Motor neuron (in vitro differentiated cells): ENCODE data around the gene HSD17B2. TPM values are rescaled to one million over a fixed set of nuclear protein-coding genes. Genes with fewer than 3 reads are reported as not detected.
"Not testable (repeated sequence)": the region's sequence is repeated elsewhere in the genome, so short reads cannot be mapped to it uniquely, and the experiment has no call there.

Experiments
- ATAC-seq, 8 experiments: fragments of 200-7000 bp; cut with Tn5 transposase; replicated peaks in 6 of 8; 2 replicates each; pipeline ENCODE4 v1.8.0; 2021; ENCODE audit warnings: mild to moderate bottlenecking in 8 of 8, moderate library complexity in 8 of 8
- H3K27ac ChIP-seq, 2 donors: fragments of 250-450 bp; sonication (Bioruptor Pico); 2 replicates each; pipeline ENCODE4 v1.9.0; 2021; ENCODE audit warnings: antibody characterized with exemption in 2 of 2, mild to moderate bottlenecking in 2 of 2, moderate library complexity in 1 of 2
- H3K4me1 ChIP-seq, 2 donors: fragments of 250-450 bp; sonication (Bioruptor Pico); replicated peaks in 1 of 2; 2 replicates each; pipeline ENCODE4 v1.6.1; 2021; ENCODE audit warnings: antibody characterized with exemption in 2 of 2, mild to moderate bottlenecking in 2 of 2, moderate library complexity in 1 of 2
- H3K4me3 ChIP-seq, 5 donors: fragments of 250-450 bp; sonication (Bioruptor Pico); 2 replicates each; pipeline ENCODE4 v1.9.0; 2021; ENCODE audit warnings: antibody characterized with exemption in 5 of 5, mild to moderate bottlenecking in 5 of 5, moderate library complexity in 4 of 5
- WGBS, 10 experiments: fragments of 450-650 bp; shearing (Covaris generic); methylation state at CpG; one replicate each; pipeline ENCODE4 v1.0.0; 2022; 5-methylcytosine and 5-hydroxymethylcytosine counted together
- in situ Hi-C, 9 experiments: fragments of 400-800 bp; cut with MboI; loops; one replicate each; pipeline ENCODE4 v1.15.0; 2021; ENCODE audit warnings: low sequenced_read_pairs in 9 of 9, low pct_unique_long_range_greater_than_20kb in 2 of 9; ENCODE audit not compliant: unreplicated experiment in 9 of 9
- total RNA-seq, 8 experiments: library from RNA; unstranded; fragments of 300-600 nt; gene quantifications; 2 replicates each; pipeline versions ENCODE4 v1.2.3 to v1.2.4, GENCODE V29; 2022

The HSD17B2 gene
- total RNA-seq, 8 experiments from 2014 or later, result 0.11 to 0.95 (median 0.24) TPM

DNA sequence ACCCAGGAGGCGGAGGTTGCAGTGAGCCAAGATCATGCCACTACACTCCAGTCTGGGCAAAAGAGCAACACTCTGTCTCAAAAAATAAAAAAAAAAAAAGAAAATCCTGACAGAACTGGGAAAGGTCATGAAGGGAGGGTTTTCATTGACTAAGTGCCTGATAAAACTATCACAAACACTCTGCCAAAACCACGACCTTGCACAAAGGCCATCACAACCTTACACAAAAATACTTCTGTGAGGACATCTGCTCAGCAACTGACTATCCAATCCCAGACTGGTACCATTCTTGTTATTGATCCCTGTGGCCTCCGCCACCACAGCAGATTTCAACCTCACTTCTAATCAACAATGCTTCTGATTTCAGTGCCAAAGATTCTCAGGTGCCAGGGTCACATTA, 94.8 kb downstream of the HSD17B2 start:
- Histone ChIP-seq H3K4me1 (peaks cover 0 to 3% of the 10 kb centered on the region in 2 donors), H3K27ac (no peak overlapping the region), H3K4me3 (no peak overlapping the region)
- no peak for ATAC-seq
- in situ Hi-C loops, result no loop called here
- 86 to 100% (median 92%) methylated on average over 1 to 3 of the region's 3 CpGs; no CpG with 5 or more reads in 5 of the 10 experiments for WGBS, 10 experiments

DNA sequence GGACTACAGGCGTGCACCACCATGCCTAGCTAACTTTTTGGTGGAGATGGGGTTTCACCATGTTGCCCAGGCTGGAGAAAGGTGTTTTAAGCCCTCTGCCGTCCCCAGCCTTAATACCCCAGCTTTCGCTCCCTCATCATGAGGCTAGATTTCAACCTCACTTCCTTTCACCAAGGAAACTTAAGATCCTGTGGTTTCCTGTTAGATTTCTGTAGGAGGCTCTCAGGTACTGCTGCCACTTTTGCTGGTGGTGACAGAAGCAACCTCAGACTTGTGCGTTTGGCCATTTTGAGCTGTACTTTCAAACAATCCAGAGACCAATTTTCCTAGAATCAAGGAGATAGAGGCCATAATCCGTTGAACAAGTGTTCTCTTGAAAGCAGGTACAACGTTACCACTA, 98.7 kb downstream of the HSD17B2 start:
- peaks cover 5% of the 10 kb centered on the region in 2 donors for H3K4me1 ChIP-seq
- WGBS, 10 experiments, result 67 to 100% (median 93%) methylated on average over 2 to 6 of the region's 6 CpGs
- no peak overlapping the region for H3K4me3 ChIP-seq
- ATAC-seq, result no peak
- in situ Hi-C loops, result no loop called here
- H3K27ac ChIP-seq, result no peak overlapping the region

DNA sequence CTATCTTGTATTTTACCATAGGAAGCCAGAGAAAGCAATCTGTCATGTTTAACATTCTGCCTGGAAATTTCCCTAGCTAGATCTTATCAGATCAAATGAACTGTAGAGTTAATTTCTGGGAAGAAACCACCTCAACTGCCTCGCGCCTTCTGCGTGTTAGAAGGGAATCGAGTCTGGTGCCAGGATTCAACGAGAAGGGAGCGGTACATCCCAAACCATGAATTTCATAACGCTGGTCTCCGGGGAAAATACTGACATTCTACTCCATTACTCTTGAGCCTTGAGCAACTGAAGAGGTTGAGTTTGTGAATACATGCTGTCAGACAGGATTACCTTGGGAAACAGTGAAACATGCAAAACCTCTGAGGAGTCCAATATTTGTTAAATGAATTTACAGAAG, 99.8 kb downstream of the HSD17B2 start:
- in situ Hi-C loops, result no loop called here
- no peak overlapping the region for H3K27ac ChIP-seq
- peaks cover 11% of the 10 kb centered on the region in 2 donors for H3K4me1 ChIP-seq
- WGBS, 10 experiments, result 94 to 100% (median 100%) methylated on average over 2 to 8 of the region's 8 CpGs; no CpG with 5 or more reads in 3 of the 10 experiments
- H3K4me3 ChIP-seq, result no peak overlapping the region
- ATAC-seq, result no peak

DNA sequence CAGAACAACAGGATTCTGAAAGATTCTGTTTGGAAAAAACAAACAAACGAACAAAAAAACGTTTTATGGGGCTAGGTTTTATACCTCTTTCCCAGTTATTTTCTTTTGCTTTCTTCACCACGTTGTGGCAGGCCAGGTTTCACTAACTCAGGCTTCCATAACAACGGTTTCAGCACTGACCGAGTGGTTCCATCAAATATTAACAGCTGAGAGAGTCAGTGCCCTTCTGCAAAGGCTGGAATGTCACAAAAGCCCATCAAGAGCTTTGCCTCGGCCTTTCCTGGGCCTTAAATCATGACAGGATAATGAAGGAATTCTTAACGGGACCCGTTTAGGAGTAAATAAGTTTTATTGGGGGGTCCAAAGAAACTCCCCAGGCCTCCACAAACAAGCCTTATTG, 100.8 kb downstream of the HSD17B2 start:
- no peak overlapping the region for H3K4me3 ChIP-seq
- in situ Hi-C loops, result no loop called here
- no peak for ATAC-seq
- no peak overlapping the region for H3K27ac ChIP-seq
- WGBS, 10 experiments, result 34 to 100% (median 51%) methylated on average over 1 to 8 of the region's 8 CpGs
- H3K4me1 ChIP-seq, result peaks cover 11% of the 10 kb centered on the region in 2 donors

DNA sequence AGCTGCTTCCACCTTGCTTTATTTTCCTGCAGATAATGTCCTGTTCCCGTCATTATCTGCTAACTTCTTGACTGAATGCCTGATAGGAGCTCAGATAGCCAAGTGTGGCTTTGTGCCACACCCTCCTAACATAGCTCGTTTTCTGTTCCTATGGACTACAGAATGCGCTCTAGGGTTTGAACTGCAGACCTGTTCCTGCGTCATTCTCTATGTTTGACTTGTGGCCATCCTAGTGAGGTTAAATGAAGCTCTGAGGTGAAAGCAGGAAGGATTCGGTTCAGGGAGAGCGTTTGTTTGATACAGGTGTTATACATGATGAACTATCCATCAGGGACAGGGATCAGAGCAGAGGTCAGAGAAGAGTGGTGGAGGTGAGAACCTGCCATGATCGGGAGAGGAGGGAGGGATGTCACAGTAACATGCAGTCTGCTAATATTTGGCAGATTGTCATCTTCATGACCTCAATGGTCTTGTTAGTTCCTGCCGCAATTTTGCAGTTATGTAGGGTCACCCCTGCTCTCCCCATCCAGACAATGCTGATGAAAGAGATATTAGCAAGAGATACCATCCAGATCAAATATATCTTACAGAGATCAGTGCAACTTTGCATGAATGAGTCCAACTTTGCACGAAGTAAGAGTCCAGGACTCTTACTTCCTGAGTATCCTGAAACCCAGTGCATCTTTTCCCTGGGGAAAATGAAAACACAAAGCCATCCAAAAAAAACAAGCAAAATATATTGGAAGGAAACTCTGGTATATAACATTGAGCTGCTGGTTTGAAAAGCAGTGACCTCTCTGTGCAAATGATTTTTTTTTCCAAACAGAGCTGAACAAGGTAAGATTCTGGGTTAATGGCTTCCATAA, 102.1 kb downstream of the HSD17B2 start:
- 50 to 100% (median 94%) methylated on average over 1 to 9 of the region's 9 CpGs for WGBS, 10 experiments
- H3K4me1 ChIP-seq, result peaks cover 11% of the 10 kb centered on the region in 2 donors

DNA sequence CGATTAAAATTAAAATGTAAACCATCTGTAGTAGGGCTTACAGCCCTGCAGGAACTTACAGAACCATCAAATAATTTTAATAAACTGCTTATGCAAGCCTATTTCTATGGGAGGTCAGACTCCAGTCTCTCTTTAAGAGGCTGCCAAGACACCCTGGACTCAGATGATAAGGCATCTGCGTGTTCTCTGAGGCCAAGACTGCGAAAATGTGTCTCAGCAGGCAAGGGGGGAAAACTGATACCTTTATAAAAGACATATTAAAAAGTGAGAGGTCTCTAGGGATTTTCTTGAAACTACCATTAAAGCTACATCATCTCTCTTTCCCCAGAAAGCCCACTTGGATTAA, 102.7 kb downstream of the HSD17B2 start:
- 82 to 100% (median 100%) methylated on average over 1 to 3 of the region's 3 CpGs; no CpG with 5 or more reads in 2 of the 10 experiments for WGBS, 10 experiments
- no peak for ATAC-seq
- Histone ChIP-seq H3K4me1 (peaks cover 11% of the 10 kb centered on the region in 2 donors), H3K27ac (no peak overlapping the region), H3K4me3 (no peak overlapping the region)
- in situ Hi-C loops, result no loop called here

More for the DNA sequence above, 102.1 kb downstream of the HSD17B2 start:
- H3K4me3 ChIP-seq, result no peak overlapping the region
- in situ Hi-C loops, result no loop called here
- ATAC-seq, result no peak
- H3K27ac ChIP-seq, result no peak overlapping the region

DNA sequence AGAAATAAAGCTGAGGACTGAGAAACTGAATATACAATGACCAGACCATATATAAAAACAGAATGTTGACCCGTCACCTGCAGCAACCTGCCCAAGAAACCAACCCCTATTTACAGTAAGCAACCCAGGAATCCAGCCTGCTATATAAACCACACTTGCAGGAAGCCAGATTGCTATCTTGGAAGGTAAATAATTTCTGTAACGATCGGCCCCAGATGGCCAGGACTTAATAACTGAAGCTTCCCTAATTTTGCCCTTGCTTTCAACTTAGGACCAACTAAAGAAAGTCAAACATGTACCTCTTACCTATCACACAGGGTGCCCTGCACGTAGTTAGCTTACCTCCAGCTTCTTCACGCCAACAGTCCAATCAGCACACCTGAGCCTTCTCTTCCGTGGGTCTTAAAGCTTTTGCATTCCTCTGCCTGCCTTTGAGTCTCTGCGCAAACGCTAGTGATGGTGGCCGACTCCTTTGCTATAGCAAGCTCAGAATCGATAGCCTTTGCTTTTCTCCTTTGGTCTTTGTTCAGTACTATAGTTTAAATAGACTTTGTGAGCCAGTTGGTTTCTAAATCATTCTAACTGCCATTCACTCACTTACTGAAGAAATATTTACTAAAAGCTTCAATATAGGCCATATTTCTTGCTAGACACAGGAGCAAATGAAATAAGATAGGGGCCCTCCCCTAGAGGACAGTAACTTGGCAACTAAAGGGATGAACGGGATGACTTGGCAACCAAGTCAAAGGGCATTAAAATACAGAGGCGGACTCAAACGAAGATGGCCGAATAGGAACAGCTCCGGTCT, 103.6 kb downstream of the HSD17B2 start:
- Histone ChIP-seq H3K4me3 (peak overlapping the region in 3 of 5 donors; percentile 24 to 33 (median 29)), H3K4me1 (peaks cover 11% of the 10 kb centered on the region in 2 donors), H3K27ac (peak overlapping the region; percentile 19 to 79)
- 19 to 100% (median 87%) methylated on average over 1 to 10 of the region's 15 CpGs for WGBS, 10 experiments
- ATAC-seq, result peak in 5 of 8 experiments; percentile 59 to 95 (median 72)
- in situ Hi-C loops, result no loop called here

DNA sequence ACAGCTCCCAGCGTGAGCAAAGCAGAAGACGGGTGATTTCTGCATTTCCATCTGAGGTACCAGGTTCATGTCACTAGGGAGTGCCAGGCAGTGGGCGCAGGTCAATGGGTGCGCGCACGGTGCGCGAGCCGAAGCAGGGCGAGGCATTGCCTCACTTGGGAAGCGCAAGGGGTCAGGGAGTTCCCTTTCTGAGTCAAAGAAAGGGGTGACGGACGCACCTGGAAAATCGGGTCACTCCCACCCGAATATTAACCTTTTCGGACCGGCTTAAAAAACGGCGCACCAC, 104.2 kb downstream of the HSD17B2 start:
- in situ Hi-C loops, ATAC-seq: not testable (repeated sequence)
- Histone ChIP-seq H3K27ac (peak overlapping the region; percentile 19 to 79), H3K4me3 (peak overlapping the region in 4 of 5 donors; percentile 16 to 33 (median 26)), H3K4me1 (peaks cover 11% of the 10 kb centered on the region in 2 donors)
- whole genome bisulfite sequencing, 10 experiments, result 28 to 81% (median 70%) methylated on average over 1 to 8 of the region's 19 CpGs; no CpG with 5 or more reads in 6 of the 10 experiments

DNA sequence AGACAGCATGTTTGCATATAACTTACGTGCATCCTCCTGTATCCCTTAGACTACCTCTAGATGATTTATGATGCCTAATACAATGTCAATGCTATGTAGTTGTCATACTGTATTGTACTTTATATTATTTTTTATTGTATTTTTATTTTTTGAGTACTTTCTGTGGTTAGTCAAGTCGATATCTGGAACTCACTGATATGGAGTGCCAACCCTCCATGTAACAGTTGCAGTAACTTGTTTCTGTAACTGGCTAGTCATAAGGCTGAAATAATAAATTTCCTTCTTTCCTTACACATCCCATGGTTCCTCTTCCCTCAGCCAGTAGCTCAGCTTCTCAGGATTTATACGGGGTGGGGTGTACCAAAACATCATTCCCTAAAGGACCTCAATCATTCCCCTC, 111.5 kb downstream of the HSD17B2 start:
- ATAC-seq, result no peak
- WGBS, 10 experiments, result 67 to 100% (median 94%) methylated on average over 1 to 3 of the region's 3 CpGs; no CpG with 5 or more reads in 2 of the 10 experiments
- Histone ChIP-seq H3K4me1 (no peaks in the 10 kb centered on the region), H3K4me3 (no peak overlapping the region), H3K27ac (no peak overlapping the region)
- in situ Hi-C loops, result no loop called here

DNA sequence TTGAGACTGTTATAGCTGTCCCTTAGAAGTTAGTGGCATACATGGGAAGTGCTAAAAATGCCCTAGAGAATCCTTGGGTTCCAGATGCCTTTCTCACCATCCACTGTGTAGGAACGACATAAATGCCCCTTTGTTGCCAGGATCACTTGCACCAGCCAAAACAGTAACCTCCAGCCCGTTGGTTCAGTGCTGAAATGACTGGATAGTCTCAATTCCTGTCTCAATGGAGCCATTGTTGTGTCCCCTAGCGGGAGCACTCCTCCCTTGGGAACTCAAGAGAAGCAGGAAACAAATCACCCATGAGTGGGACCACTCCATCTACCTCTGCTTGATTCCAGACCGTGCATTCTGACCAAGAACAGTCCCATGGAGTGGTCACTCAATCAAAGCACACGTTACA, 111.9 kb downstream of the HSD17B2 start:
- no peaks in the 10 kb centered on the region for H3K4me1 ChIP-seq
- in situ Hi-C loops, result no loop called here
- 76 to 100% (median 92%) methylated on average over 1 to 5 of the region's 5 CpGs; no CpG with 5 or more reads in 3 of the 10 experiments for WGBS, 10 experiments
- H3K27ac ChIP-seq, result no peak overlapping the region
- ATAC-seq, result no peak
- no peak overlapping the region for H3K4me3 ChIP-seq

DNA sequence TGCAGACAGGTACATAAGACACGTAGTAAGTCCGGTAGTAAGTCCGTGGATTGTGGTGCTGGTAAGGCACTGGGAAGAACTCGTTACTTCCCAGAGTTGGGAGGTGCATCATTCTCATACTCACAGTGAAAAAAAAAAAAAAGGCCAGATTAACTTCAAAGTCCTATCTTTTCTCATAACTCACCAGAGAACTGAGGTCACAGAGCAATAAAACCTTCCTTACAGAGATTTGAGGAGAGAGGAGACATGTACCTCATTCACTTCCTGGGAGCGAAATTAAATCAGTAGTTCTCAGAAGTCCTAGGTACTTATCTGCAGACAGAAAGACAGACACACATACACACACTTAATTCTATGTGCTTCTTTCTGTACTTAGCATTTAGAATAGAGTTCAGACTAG, 112.5 kb downstream of the HSD17B2 start:
- WGBS, 10 experiments, result 90 to 100% (median 98%) methylated on average over 2 to 5 of the region's 5 CpGs; no CpG with 5 or more reads in 4 of the 10 experiments
- ATAC-seq, result no peak
- in situ Hi-C loops, result no loop called here

More for the DNA sequence above, 112.5 kb downstream of the HSD17B2 start:
- H3K4me1 ChIP-seq, result peaks cover 0 to 4% of the 10 kb centered on the region in 2 donors
- H3K27ac ChIP-seq, result no peak overlapping the region
- H3K4me3 ChIP-seq, result no peak overlapping the region
